H1 (cell line): ENCODE measurements around the gene TUG1. TPM values are rescaled to one million over a fixed set of nuclear protein-coding genes. Genes with fewer than 3 reads are reported as not detected.

Experiments used
- CTCF ChIA-PET: fragments of 300-600 bp; sonication (Branson Sonifier 250); formaldehyde crosslinking; loops from one replicate; lab custom pipeline; 2021; ENCODE audit not compliant: partially characterized antibody; lab: Charles Lee
- POLR2A ChIA-PET: fragments of 300-600 bp; sonication (Branson Sonifier 250); formaldehyde crosslinking; loops from one replicate; lab custom pipeline; 2021; ENCODE audit warnings: inconsistent platforms; ENCODE audit not compliant: partially characterized antibody; lab: Charles Lee
- DNase-seq, 2 experiments: peaks; one replicate each; pipeline versions ENCODE4 v3.0.0 to v3.0.0-alpha.2; 2010 to 2022; ENCODE audit warnings: low spot score in 2 of 2, low read depth in 1 of 2, mixed read lengths in 1 of 2
- FAIRE-seq: peaks from 2 replicates; lab custom pipeline; 2011; peaks lifted over from hg19 to GRCh38; lab: Jason Lieb, UNC
- H2AFZ ChIP-seq: 2 replicates; pipeline ENCODE4 v1.8.1; 2012; ENCODE audit warnings: low read length, inconsistent platforms
- H2AK5ac ChIP-seq: 2 replicates; pipeline ENCODE4 v1.6.1; 2013; ENCODE audit warnings: low read depth, low read length
- H2BK120ac ChIP-seq: replicated peaks from 2 replicates; pipeline ENCODE3; 2013; ENCODE audit warnings: low read depth, low read length, inconsistent platforms
- H2BK12ac ChIP-seq: 2 replicates; pipeline ENCODE4 v1.6.1; 2013; ENCODE audit warnings: low read depth, low read length
- H2BK15ac ChIP-seq: 2 replicates; pipeline ENCODE4 v1.6.1; 2013; ENCODE audit warnings: low read length
- H2BK20ac ChIP-seq: 2 replicates; pipeline ENCODE4 v1.6.1; 2013; ENCODE audit warnings: low read length
- H2BK5ac ChIP-seq: 2 replicates; pipeline ENCODE4 v1.6.1; 2013; ENCODE audit warnings: low read depth, low read length
- H3K14ac ChIP-seq: 2 replicates; pipeline ENCODE4 v1.6.1; 2013; ENCODE audit warnings: inconsistent platforms; ENCODE audit not compliant: insufficient read length
- H3K18ac ChIP-seq: 2 replicates; pipeline ENCODE4 v1.6.1; 2013; ENCODE audit warnings: low read length; ENCODE audit errors: extremely low read depth
- H3K23ac ChIP-seq: 2 replicates; pipeline ENCODE4 v1.6.1; 2013; ENCODE audit warnings: inconsistent platforms; ENCODE audit not compliant: insufficient read length
- H3K23me2 ChIP-seq: 2 replicates; pipeline ENCODE4 v1.6.1; 2013; ENCODE audit warnings: low read depth, low read length
- H3K27ac ChIP-seq: 2 replicates; pipeline ENCODE4 v1.6.1; 2011; ENCODE audit warnings: low read depth, low read length, inconsistent platforms
- H3K27me3 ChIP-seq, 4 experiments: replicated peaks in 1 of 4; 1 replicate in 1 of 4; 2 replicates in 3 of 4; pipeline versions ENCODE4 v1.6.1 to v1.8.1; 2011 to 2013; ENCODE audit warnings: low read length in 3 of 4, mild to moderate bottlenecking in 3 of 4, inconsistent platforms in 2 of 4, mixed read lengths in 2 of 4, moderate library complexity in 1 of 4; ENCODE audit not compliant: control insufficient read depth in 3 of 4, insufficient read depth in 3 of 4; ENCODE audit errors: extremely low read depth in 1 of 4
- H3K36me3 ChIP-seq, 4 experiments: 2 replicates each; pipeline versions ENCODE4 v1.6.1 to v1.8.1; 2011 to 2013; ENCODE audit warnings: mild to moderate bottlenecking in 4 of 4, low read length in 3 of 4, moderate library complexity in 2 of 4, control low read depth in 1 of 4, inconsistent platforms in 1 of 4; ENCODE audit not compliant: insufficient read depth in 4 of 4, control insufficient read depth in 2 of 4
- H3K4ac ChIP-seq: replicated peaks from 2 replicates; pipeline ENCODE3; 2013; ENCODE audit warnings: low read length, low read depth, mixed read lengths, inconsistent platforms; ENCODE audit not compliant: insufficient read length
- H3K4me1 ChIP-seq, 4 experiments: replicated peaks in 1 of 4; 1 replicate in 1 of 4; 2 replicates in 3 of 4; pipeline versions ENCODE4 v1.6.1 to v1.8.1; 2011 to 2013; ENCODE audit warnings: low read length in 3 of 4, inconsistent platforms in 2 of 4, mixed read lengths in 1 of 4; ENCODE audit not compliant: insufficient read depth in 4 of 4, control insufficient read depth in 3 of 4
- H3K4me2 ChIP-seq, 2 experiments: 2 replicates each; pipeline versions ENCODE4 v1.6.1 to v1.8.1; 2011 to 2013; ENCODE audit warnings: low read depth in 2 of 2, low read length in 2 of 2, control low read depth in 1 of 2, inconsistent platforms in 1 of 2, mild to moderate bottlenecking in 1 of 2; ENCODE audit not compliant: insufficient read depth in 1 of 2
- H3K4me3 ChIP-seq, 4 experiments: fragments of 200-600, 300-600 bp in 1 of 4; sonication (generic), shearing (Covaris generic), sonication (Bioruptor Twin) in 1 of 4; 2 replicates each; pipeline versions ENCODE4 v1.5.1 to v1.8.1; 2011 to 2016; ENCODE audit warnings: low read length in 4 of 4, low read depth in 3 of 4, control low read depth in 2 of 4, inconsistent platforms in 2 of 4, mild to moderate bottlenecking in 2 of 4, mixed read lengths in 1 of 4, moderate library complexity in 1 of 4; ENCODE audit not compliant: insufficient read depth in 2 of 4; ENCODE audit errors: extremely low read depth in 1 of 4
- H3K56ac ChIP-seq: replicated peaks from 2 replicates; pipeline ENCODE3; 2013; ENCODE audit warnings: low read depth, mild to moderate bottlenecking, mixed read lengths, low read length, inconsistent platforms; ENCODE audit not compliant: insufficient read length
- H3K79me1 ChIP-seq: 2 replicates; pipeline ENCODE4 v1.6.1; 2013; ENCODE audit warnings: low read depth, low read length, control low read depth
- H3K79me2 ChIP-seq, 2 experiments: 2 replicates each; pipeline versions ENCODE4 v1.6.1 to v1.8.1; 2012 to 2013; ENCODE audit warnings: low read length in 2 of 2, mild to moderate bottlenecking in 2 of 2, inconsistent platforms in 1 of 2; ENCODE audit not compliant: insufficient read depth in 2 of 2, control insufficient read depth in 1 of 2
- H3K9ac ChIP-seq, 4 experiments: replicated peaks in 1 of 4; 1 replicate in 1 of 4; 2 replicates in 3 of 4; pipeline versions ENCODE4 v1.6.1 to v1.8.1; 2011 to 2013; ENCODE audit warnings: low read depth in 3 of 4, low read length in 3 of 4, control low read depth in 2 of 4, mild to moderate bottlenecking in 2 of 4, moderate library complexity in 2 of 4, inconsistent platforms in 1 of 4; ENCODE audit errors: extremely low read depth in 1 of 4
- H3K9me3 ChIP-seq, 2 experiments: 2 replicates each; pipeline versions ENCODE4 v1.6.1 to v1.8.1; 2012 to 2013; ENCODE audit warnings: mild to moderate bottlenecking in 2 of 2, moderate library complexity in 2 of 2, control low read depth in 1 of 2, inconsistent platforms in 1 of 2, low read depth in 1 of 2, low read length in 1 of 2, mixed read lengths in 1 of 2; ENCODE audit not compliant: insufficient read depth in 2 of 2
- H4K20me1 ChIP-seq, 2 experiments: replicated peaks in 1 of 2; 2 replicates each; pipeline versions ENCODE3 to v1.8.1; 2011 to 2013; ENCODE audit warnings: inconsistent platforms in 2 of 2, low read length in 2 of 2, mild to moderate bottlenecking in 1 of 2; ENCODE audit not compliant: insufficient read depth in 2 of 2, control insufficient read depth in 1 of 2
- H4K5ac ChIP-seq: 2 replicates; pipeline ENCODE4 v1.6.1; 2013; ENCODE audit warnings: low read length, low read depth, mixed read lengths, inconsistent platforms; ENCODE audit not compliant: insufficient read length
- H4K8ac ChIP-seq: 2 replicates; pipeline ENCODE4 v1.8.0; 2013; ENCODE audit warnings: mild to moderate bottlenecking, moderate library complexity, low read length, inconsistent platforms; ENCODE audit not compliant: insufficient read depth; ENCODE audit errors: extremely low read depth
- H4K91ac ChIP-seq: replicated peaks from 2 replicates; pipeline ENCODE3; 2013; ENCODE audit warnings: low read length, mixed read lengths, inconsistent platforms; ENCODE audit not compliant: insufficient read length
- CBX8 ChIP-seq: fragments of 300-800, 300-1000 bp; sonication (generic); IDR thresholded peaks from 2 replicates; pipeline ENCODE4 v1.7.1; 2016; ENCODE audit warnings: low read depth, low read length, borderline replicate concordance
- KDM1A ChIP-seq: fragments of 200-600, 300-600 bp; sonication (generic); IDR thresholded peaks from 2 replicates; pipeline ENCODE4 v1.7.1; 2016; ENCODE audit warnings: mild to moderate bottlenecking, low read length, borderline replicate concordance
- POLR2AphosphoS5 ChIP-seq: IDR thresholded peaks from 2 replicates; pipeline ENCODE4 v1.6.1; 2011; ENCODE audit warnings: low read depth, low read length
- RXRA ChIP-seq: IDR thresholded peaks from 2 replicates; pipeline ENCODE4 v1.6.1; 2011; ENCODE audit warnings: low read depth, mild to moderate bottlenecking, low read length, moderate library complexity; ENCODE audit not compliant: insufficient read depth
- SIX5 ChIP-seq: IDR thresholded peaks from 2 replicates; pipeline ENCODE4 v1.6.1; 2011; ENCODE audit warnings: mild to moderate bottlenecking, low read depth, low read length
- TAF7 ChIP-seq: optimal IDR thresholded peaks from 2 replicates; pipeline ENCODE3; 2011; ENCODE audit warnings: low read depth, mild to moderate bottlenecking, inconsistent platforms, low read length, moderate library complexity, borderline replicate concordance
- YY1 ChIP-seq: IDR thresholded peaks from 2 replicates; pipeline ENCODE4 v1.6.1; 2011; ENCODE audit warnings: low read depth, mild to moderate bottlenecking, low read length
- WGBS, 2 experiments: shearing (Covaris generic) in 1 of 2; methylation state at CpG; one replicate each; pipeline versions ENCODE4 v1.1.6 to v1.1.7; 2013 to 2015; ENCODE audit warnings: low lambda C conversion rate in 2 of 2, mixed read lengths in 2 of 2, inconsistent platforms in 1 of 2, low coverage in 1 of 2, missing lambda C conversion rate in 1 of 2; ENCODE audit not compliant: insufficient replicate concordance in 2 of 2, insufficient coverage in 1 of 2, insufficient read length in 1 of 2; ENCODE audit errors: extremely low coverage in 1 of 2, missing lambda C conversion rate in 1 of 2; 5-methylcytosine and 5-hydroxymethylcytosine counted together
- polyA plus RNA-seq, 7 experiments: library from polyadenylated mRNA; depleted of rRNA in 3 of 7; stranded (reverse) in 5 of 7; unstranded in 2 of 7; fragments of >200 nt in 5 of 7; fragments of 200-250 nt in 2 of 7; gene quantifications; 1 replicate in 5 of 7; 2 replicates in 1 of 7; 4 replicates in 1 of 7; pipeline versions ENCODE4 v1.2.1 to v1.2.3, GENCODE V29; 2011 to 2013; ENCODE audit warnings: missing spikeins in 2 of 7, mixed read lengths in 2 of 7
- total RNA-seq: library from RNA; stranded (reverse); fragmentation: NEBNext Ultra II Directional; extraction: Animal tissue kit (Norgen Biotek cat#: 25700); gene quantifications from 2 replicates; pipeline ENCODE4 v1.2.1, GENCODE V29; 2021

TUG1 gene
- total and polyA plus RNA-seq, 2 of the 8 experiments (the other 6 are each of a cell fraction or from before 2014, with no cell fraction given): 119 to 129 TPM

DNA sequence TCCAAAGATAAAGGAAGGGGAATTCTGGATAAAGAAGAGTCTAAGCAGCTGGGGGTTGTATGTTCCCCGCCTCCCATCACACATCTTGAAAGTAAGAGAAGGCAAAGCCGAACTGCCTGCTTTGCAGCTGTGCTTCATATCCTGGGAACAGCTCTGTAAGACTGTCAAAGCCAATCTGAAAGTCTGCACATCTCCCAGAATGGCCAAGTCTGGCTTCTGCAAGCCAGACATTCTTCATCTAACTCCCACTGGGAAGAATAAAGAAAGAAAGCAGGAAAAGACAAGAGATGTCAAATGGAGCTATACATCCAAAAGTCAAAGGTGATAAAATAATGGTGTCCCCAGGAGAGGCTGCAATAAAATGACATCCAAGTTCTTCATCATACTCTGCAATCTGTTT, 15.9 kb upstream of the TUG1 start:
- Histone ChIP-seq H3K4ac (no peak overlapping the region), H4K5ac (no peak overlapping the region), H4K91ac (no peak overlapping the region), H3K9me3 (no peaks in the 10 kb centered on the region), H2BK15ac (no peak overlapping the region), H3K79me1 (peaks cover 3% of the 10 kb centered on the region; the same call in 1 of the 2 replicates), H2BK120ac (no peak overlapping the region), H4K8ac (no peak overlapping the region), H2AK5ac (no peak overlapping the region), H3K27ac (no peak overlapping the region), H3K36me3 (peaks cover 20 to 83% (median 70%) of the 10 kb centered on the region in 4 experiments), H3K4me3 (no peak overlapping the region), H2BK5ac (no peak overlapping the region), H3K23me2 (no peaks in the 10 kb centered on the region), H3K18ac (no peak overlapping the region), H2BK20ac (no peak overlapping the region), H3K27me3 (no peaks in the 10 kb centered on the region), H2AFZ (no peak overlapping the region), H3K9ac (no peak overlapping the region), H3K4me1 (no peaks in the 10 kb centered on the region), H4K20me1 (peaks cover 1 to 12% of the 10 kb centered on the region in 2 experiments), H3K4me2 (no peak overlapping the region), H3K79me2 (peaks cover 0 to 21% of the 10 kb centered on the region in 2 experiments; a peak in 2 of 4 replicates), H3K56ac (no peak overlapping the region), H3K14ac (no peak overlapping the region), H3K23ac (no peak overlapping the region), H2BK12ac (no peak overlapping the region)
- no peak for DNase-seq
- WGBS, 2 experiments: 71% methylated on average over 2 of the region's 2 CpGs; no CpG with 5 or more reads in 1 of the 2 experiments
- POLR2A ChIA-PET: interaction anchor here (0.9 to 1.4 kb wide), 2 partner anchors 15 to 72 kb away, joined by 3 to 5 read pairs; partner anchors contain the start of genes MORC2 and TUG1
- no peak for TF ChIP-seq YY1
- TF ChIP-seq TAF7: no peak
- TF ChIP-seq SIX5: no peak
- TF ChIP-seq RXRA: no peak
- TF ChIP-seq CBX8: no peak
- no peak for TF ChIP-seq KDM1A
- TF ChIP-seq POLR2AphosphoS5: no peak
- FAIRE-seq: no peak
- CTCF ChIA-PET: interaction anchor here (0.5 to 1.5 kb wide), 8 partner anchors 8 to 199 kb away, joined by 3 to 4 read pairs (median 3); no protein-coding TSS in a partner anchor
